Measurements from ENCODE around the gene RCBTB2. TPM values are rescaled to one million over a fixed set of nuclear protein-coding genes. Genes with fewer than 3 reads are reported as not detected.
"Not testable (repeated sequence)": the region's sequence is repeated elsewhere in the genome, so short reads cannot be mapped to it uniquely, and the experiment has no call there.

The RCBTB2 gene
- total RNA-seq, 1 donor from 2014 or later: 25.2 TPM

GRCh38 chr13:48457578-48458242 is 75.2 kb downstream of the RCBTB2 start:
- no peak overlapping the region for H3K4me3 Mint-ChIP-seq
- TF ChIP-seq CTCF (conservative IDR thresholded peaks at IDR 0.05): no peak
- H3K4me1 Mint-ChIP-seq: no peaks in the 10 kb centered on the region
- H3K27me3 Mint-ChIP-seq (ENCODE audit: low read depth): no peaks in the 10 kb centered on the region
- DNase-seq (ENCODE audit: low read depth, low spot score): no peak
- no peak overlapping the region for H3K27ac Mint-ChIP-seq (ENCODE audit: unreplicated experiment)
- H3K9me3 Mint-ChIP-seq: peaks cover 2% of the 10 kb centered on the region
- H3K36me3 Mint-ChIP-seq (ENCODE audit: low read depth): peaks cover 29% of the 10 kb centered on the region

GRCh38 chr13:48456546-48456945 is 76.3 kb downstream of the RCBTB2 start:
- no peaks in the 10 kb centered on the region for H3K27me3 Mint-ChIP-seq (ENCODE audit: low read depth)
- no peak for DNase-seq (ENCODE audit: low read depth, low spot score)
- H3K4me3 Mint-ChIP-seq: no peak overlapping the region
- peaks cover 2% of the 10 kb centered on the region for H3K9me3 Mint-ChIP-seq
- H3K4me1 Mint-ChIP-seq: no peaks in the 10 kb centered on the region
- H3K36me3 Mint-ChIP-seq (ENCODE audit: low read depth): peaks cover 33% of the 10 kb centered on the region
- no peak overlapping the region for H3K27ac Mint-ChIP-seq (ENCODE audit: unreplicated experiment)
- TF ChIP-seq CTCF (conservative IDR thresholded peaks at IDR 0.05): no peak

DNA sequence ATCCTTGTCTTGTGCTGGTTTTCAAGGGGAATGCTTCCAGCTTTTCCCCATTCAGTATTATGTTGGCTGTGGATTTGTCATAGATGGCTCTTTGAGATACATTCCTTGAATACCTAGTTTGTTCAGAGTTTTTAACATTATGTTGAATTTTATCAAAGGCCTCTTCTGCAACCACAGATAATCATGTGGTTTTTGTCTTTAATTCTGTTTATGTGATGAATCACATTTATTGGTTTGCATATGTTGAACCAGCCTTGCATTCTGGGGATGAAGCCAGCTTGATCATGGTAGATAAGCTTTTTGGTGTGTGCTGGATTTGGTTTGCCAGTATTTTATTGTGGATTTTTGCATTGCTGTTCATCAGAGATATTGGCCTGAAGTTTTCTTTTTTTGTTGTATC is 81.7 kb downstream of the RCBTB2 start:
- H3K4me1 Mint-ChIP-seq; H3K4me3 Mint-ChIP-seq; H3K9me3 Mint-ChIP-seq; DNase-seq (ENCODE audit: low read depth, low spot score); H3K27me3 Mint-ChIP-seq (ENCODE audit: low read depth); H3K27ac Mint-ChIP-seq (ENCODE audit: unreplicated experiment): not testable (repeated sequence)
- peaks cover 34% of the 10 kb centered on the region for H3K36me3 Mint-ChIP-seq (ENCODE audit: low read depth)

- Mint-ChIP-seq H3K4me1 (no peaks in the 10 kb centered on the region), H3K27me3 (ENCODE audit: low read depth) (no peaks in the 10 kb centered on the region), H3K36me3 (ENCODE audit: low read depth) (peaks cover 31% of the 10 kb centered on the region), H3K27ac (ENCODE audit: unreplicated experiment) (no peak overlapping the region), H3K9me3 (peaks cover 6% of the 10 kb centered on the region), H3K4me3 (no peak overlapping the region)
- no peak for DNase-seq (ENCODE audit: low read depth, low spot score)
- TF ChIP-seq CTCF (conservative IDR thresholded peaks at IDR 0.05): no peak
These were observed 83.2 kb downstream of the RCBTB2 start for GRCh38 chr13:48449656-48450055.

DNA sequence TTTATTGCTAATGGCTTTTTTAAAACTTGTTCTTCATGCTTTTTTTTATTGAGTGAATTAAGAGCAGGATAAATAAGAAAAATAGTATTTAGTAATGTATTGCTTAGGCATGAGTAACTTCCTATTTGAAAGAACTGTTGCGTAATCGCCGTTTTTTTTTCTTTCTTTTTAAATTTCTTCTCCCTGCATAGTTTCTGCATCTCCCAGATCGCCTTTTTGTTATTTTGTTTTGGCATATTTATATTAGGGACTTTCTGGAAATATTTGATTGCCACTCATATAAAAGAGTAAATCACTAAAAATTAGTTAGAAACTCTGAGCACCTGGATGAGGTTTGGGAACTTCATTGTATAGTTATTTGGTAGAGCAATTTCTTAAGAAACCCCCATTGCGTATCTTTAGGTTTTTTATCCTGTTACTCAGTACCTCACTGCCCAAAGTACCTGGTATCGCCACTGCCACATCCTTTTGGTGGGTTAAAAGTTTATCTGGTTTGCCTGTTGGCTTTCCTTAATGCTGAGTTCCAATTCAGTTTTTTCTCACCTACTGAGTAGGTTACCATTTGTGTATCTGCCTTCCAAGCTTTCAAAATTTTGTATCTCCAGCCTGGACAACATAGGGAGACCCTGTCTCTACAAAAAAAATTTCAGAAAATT is 83.8 kb downstream of the RCBTB2 start:
- Mint-ChIP-seq H3K4me1 (no peaks in the 10 kb centered on the region), H3K27me3 (ENCODE audit: low read depth) (no peaks in the 10 kb centered on the region), H3K27ac (ENCODE audit: unreplicated experiment) (no peak overlapping the region), H3K36me3 (ENCODE audit: low read depth) (peaks cover 31% of the 10 kb centered on the region), H3K4me3 (no peak overlapping the region), H3K9me3 (peaks cover 6% of the 10 kb centered on the region)
- TF ChIP-seq CTCF (conservative IDR thresholded peaks at IDR 0.05): no peak
- DNase-seq (ENCODE audit: low read depth, low spot score): no peak

DNA sequence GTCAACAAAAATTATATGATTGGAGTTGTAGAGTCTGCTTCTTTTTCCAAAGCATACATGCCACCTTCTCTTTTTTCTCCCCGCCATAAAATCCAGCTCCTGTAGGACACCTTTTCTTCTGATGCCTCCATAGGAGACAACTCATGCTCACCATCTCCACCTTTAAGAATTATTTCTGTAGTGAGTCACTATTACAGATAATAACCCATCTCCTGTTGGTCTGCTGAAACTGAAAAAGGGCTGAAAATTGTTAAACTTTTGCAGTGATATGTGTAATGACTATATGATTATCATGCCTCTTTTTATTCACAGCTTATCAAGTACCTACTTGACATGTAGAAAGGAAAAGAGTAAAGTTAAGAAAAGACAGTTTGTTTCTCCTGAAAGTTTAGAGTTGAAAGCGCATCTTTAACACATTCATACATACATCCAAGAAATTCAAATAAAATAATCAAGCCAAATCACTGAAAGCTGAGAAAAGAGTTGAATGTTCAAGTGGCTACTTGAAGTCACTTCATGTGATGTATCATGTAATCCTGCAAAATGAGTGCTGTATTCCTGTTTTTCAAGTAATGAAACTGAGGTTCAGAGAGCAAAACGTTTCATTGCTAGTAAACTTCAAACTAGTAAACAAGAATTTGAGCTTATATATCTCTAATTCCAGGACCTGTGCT is 84.5 kb downstream of the RCBTB2 start:
- no peaks in the 10 kb centered on the region for H3K27me3 Mint-ChIP-seq (ENCODE audit: low read depth)
- H3K9me3 Mint-ChIP-seq: peaks cover 6% of the 10 kb centered on the region
- no peaks in the 10 kb centered on the region for H3K4me1 Mint-ChIP-seq
- H3K27ac Mint-ChIP-seq (ENCODE audit: unreplicated experiment): no peak overlapping the region
- peaks cover 29% of the 10 kb centered on the region for H3K36me3 Mint-ChIP-seq (ENCODE audit: low read depth)
- no peak for TF ChIP-seq CTCF (conservative IDR thresholded peaks at IDR 0.05)
- DNase-seq (ENCODE audit: low read depth, low spot score): no peak
- H3K4me3 Mint-ChIP-seq: no peak overlapping the region
